A673 (cell line): Measurements from ENCODE around the gene GIPC2. TPM values are rescaled to one million over a fixed set of nuclear protein-coding genes. Genes with fewer than 3 reads are reported as not detected.

Experiments used
- BruUV-seq: library from RNA; stranded (reverse); fragments of 400-500 nt; replicated peaks from 2 replicates; lab custom pipeline; 2021; lab: Mats Ljungman, UMichigan
- CTCF ChIA-PET: fragments of 300-600 bp; sonication (Branson Sonifier 250); formaldehyde crosslinking; loops from one replicate; lab custom pipeline; 2022; ENCODE audit warnings: antibody characterized with exemption; lab: Charles Lee
- POLR2A ChIA-PET: fragments of 300-600 bp; sonication (Branson Sonifier 250); formaldehyde crosslinking; loops from one replicate; lab custom pipeline; 2022; ENCODE audit warnings: antibody characterized with exemption; ENCODE audit not compliant: low non-redundant PET; lab: Charles Lee
- DNase-seq: peaks from one replicate; pipeline ENCODE4 v3.0.0-alpha.2; 2015; ENCODE audit warnings: low spot score
- H3K27ac ChIP-seq: fragments of 200-600 bp; sonication (generic); 2 replicates; pipeline ENCODE4 v1.5.1; 2016; ENCODE audit warnings: mixed run types, low read depth, mild to moderate bottlenecking, mixed read lengths, antibody characterized with exemption, low read length; ENCODE audit not compliant: poor library complexity, severe bottlenecking
- H3K27me3 ChIP-seq: fragments of 200-600 bp; sonication (generic); replicated peaks from 2 replicates; pipeline ENCODE4 v1.6.1; 2017; ENCODE audit warnings: mixed run types, low read depth, mild to moderate bottlenecking, mixed read lengths, antibody characterized with exemption, low read length; ENCODE audit not compliant: insufficient read depth, poor library complexity
- H3K36me3 ChIP-seq: fragments of 200-600 bp; sonication (generic); 2 replicates; pipeline ENCODE4 v1.6.1; 2016; ENCODE audit warnings: mixed run types, mild to moderate bottlenecking, mixed read lengths, antibody characterized with exemption, low read length; ENCODE audit not compliant: insufficient read depth, poor library complexity, severe bottlenecking
- H3K4me1 ChIP-seq: fragments of 200-600 bp; sonication (generic); 2 replicates; pipeline ENCODE4 v1.6.1; 2017; ENCODE audit warnings: mixed run types, mild to moderate bottlenecking, mixed read lengths, antibody characterized with exemption, low read length; ENCODE audit not compliant: insufficient read depth, poor library complexity, severe bottlenecking
- H3K4me3 ChIP-seq: fragments of 200-600 bp; sonication (generic); 2 replicates; pipeline ENCODE4 v1.5.1; 2016; ENCODE audit warnings: low read depth, mixed run types, mild to moderate bottlenecking, mixed read lengths, low read length; ENCODE audit not compliant: poor library complexity, severe bottlenecking
- H3K9me3 ChIP-seq: fragments of 200-600 bp; sonication (generic); 2 replicates; pipeline ENCODE4 v1.6.1; 2016; ENCODE audit warnings: mixed run types, low read depth, mild to moderate bottlenecking, mixed read lengths, antibody characterized with exemption, low read length; ENCODE audit not compliant: poor library complexity, severe bottlenecking
- EZH2 ChIP-seq: fragments of 200-600 bp; sonication (generic); IDR thresholded peaks from 2 replicates; pipeline ENCODE4 v1.6.1; 2017; ENCODE audit warnings: borderline replicate concordance, low read depth, mild to moderate bottlenecking, mixed read lengths, antibody characterized with exemption, low read length; ENCODE audit not compliant: poor library complexity, severe bottlenecking
- intact Hi-C: fragments of 100-400 bp; cut with micrococcal nuclease; formaldehyde crosslinking; loops from one replicate; pipeline ENCODE4 v1.10.0; 2022; ENCODE audit not compliant: unreplicated experiment
- total RNA-seq: library from RNA; stranded (reverse); gene quantifications from 2 replicates; pipeline ENCODE4 v1.2.3, GENCODE V29; 2021
- TF ChIP-seq, protein P1 (sequence below): fragments of 300-800, 200-600 bp; sonication (generic); conservative IDR thresholded peaks from 2 replicates; pipeline ENCODE4 v1.5.1; 2017; ENCODE audit warnings: low read depth, mild to moderate bottlenecking, antibody characterized with exemption, low read length, moderate library complexity, mixed read lengths

GIPC2 gene
- total RNA-seq, 1 experiment from 2014 or later: not detected

DNA sequence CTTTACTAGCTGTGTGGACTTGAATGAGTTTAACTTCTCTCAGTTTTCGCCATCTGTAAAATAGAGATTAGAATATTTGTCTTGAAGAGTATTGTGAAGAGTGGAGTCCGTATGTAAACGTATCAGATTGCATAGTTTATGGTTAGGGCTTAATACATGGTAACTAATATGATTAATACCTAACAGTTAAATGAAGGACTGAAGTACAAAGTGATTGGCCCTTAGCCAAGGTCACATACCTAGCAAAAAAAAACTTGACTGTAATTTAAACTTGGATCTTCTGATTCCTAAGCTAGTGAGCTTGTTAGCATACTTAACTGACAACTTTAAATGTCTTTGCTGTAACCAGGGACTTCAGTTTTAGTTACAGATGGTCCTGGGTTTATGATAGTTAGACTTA, 1.9 kb downstream of the GIPC2 start:
- BruUV-seq: no TSS peak
- ChIA-PET POLR2A (no interaction called here), CTCF (no interaction called here)
- Histone ChIP-seq H3K27me3 (peaks cover 33% of the 10 kb centered on the region), H3K9me3 (no peaks in the 10 kb centered on the region), H3K36me3 (no peaks in the 10 kb centered on the region), H3K4me3 (no peak overlapping the region), H3K27ac (no peak overlapping the region), H3K4me1 (no peaks in the 10 kb centered on the region)
- no peak for DNase-seq
- intact Hi-C loops: no loop called here
- TF ChIP-seq EZH2: no peak
- TF ChIP-seq, protein P1, sequence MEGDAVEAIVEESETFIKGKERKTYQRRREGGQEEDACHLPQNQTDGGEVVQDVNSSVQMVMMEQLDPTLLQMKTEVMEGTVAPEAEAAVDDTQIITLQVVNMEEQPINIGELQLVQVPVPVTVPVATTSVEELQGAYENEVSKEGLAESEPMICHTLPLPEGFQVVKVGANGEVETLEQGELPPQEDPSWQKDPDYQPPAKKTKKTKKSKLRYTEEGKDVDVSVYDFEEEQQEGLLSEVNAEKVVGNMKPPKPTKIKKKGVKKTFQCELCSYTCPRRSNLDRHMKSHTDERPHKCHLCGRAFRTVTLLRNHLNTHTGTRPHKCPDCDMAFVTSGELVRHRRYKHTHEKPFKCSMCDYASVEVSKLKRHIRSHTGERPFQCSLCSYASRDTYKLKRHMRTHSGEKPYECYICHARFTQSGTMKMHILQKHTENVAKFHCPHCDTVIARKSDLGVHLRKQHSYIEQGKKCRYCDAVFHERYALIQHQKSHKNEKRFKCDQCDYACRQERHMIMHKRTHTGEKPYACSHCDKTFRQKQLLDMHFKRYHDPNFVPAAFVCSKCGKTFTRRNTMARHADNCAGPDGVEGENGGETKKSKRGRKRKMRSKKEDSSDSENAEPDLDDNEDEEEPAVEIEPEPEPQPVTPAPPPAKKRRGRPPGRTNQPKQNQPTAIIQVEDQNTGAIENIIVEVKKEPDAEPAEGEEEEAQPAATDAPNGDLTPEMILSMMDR: no peak

DNA sequence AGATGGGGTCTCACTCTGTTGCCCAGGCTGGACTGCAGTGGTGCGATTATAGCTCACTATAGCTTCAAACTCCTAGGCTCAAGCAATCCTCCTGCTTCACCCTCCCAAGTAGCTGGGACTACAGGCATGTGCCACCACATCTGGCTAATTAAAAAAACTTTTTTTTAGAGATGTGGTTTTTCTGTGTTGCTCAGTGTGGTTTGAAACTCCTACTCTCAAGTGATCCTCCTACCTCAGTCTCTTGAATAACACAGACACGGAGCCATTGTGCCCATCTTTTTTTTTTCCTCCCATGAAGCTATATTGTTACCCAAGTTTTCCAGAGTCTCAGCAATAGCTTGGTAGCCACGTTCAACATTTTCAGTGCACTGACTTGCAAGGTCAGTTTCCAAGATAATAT, 2.7 kb downstream of the GIPC2 start:
- CTCF ChIA-PET: interaction anchor here (0.8 kb wide), 1 partner anchor 98 kb away, joined by 3 read pairs; no protein-coding TSS in a partner anchor
- intact Hi-C loops: no loop called here

DNA sequence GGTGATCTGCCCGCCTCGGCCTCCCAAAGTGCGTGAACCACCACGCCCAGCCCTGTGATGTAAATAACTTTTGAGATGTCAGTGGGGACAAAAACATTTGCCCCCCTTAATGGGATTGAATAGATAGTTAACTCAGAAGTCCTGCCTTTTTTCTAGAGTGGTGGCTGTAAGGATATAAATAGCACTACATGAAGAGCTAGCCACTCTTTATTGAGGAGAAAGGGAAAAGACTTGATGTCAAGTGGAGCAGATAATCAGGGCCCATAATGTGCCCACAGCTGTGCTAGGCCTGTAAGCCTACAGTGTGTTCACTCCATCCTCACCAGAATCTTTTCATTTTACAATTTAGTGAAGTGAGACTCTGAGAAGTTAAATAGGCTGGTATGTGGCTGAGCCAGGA, 3.6 kb downstream of the GIPC2 start:
- no peak overlapping the region for H3K27ac ChIP-seq
- TF ChIP-seq, protein P1: no peak
- TF ChIP-seq EZH2: no peak
- peaks cover 27% of the 10 kb centered on the region for H3K27me3 ChIP-seq
- no TSS peak for BruUV-seq
- no peaks in the 10 kb centered on the region for H3K4me1 ChIP-seq
- no peaks in the 10 kb centered on the region for H3K9me3 ChIP-seq
- DNase-seq: no peak
- no peaks in the 10 kb centered on the region for H3K36me3 ChIP-seq
- ChIA-PET POLR2A (no interaction called here), CTCF (interaction anchor here (0.6 kb wide), 1 partner anchor 16 kb away, joined by 3 read pairs; no protein-coding TSS in a partner anchor)
- intact Hi-C loops: no loop called here
- H3K4me3 ChIP-seq: no peak overlapping the region

More for the DNA sequence above, 2.7 kb downstream of the GIPC2 start:
- peaks cover 32% of the 10 kb centered on the region for H3K27me3 ChIP-seq
- no peak overlapping the region for H3K4me3 ChIP-seq
- H3K27ac ChIP-seq: no peak overlapping the region
- no peaks in the 10 kb centered on the region for H3K36me3 ChIP-seq
- BruUV-seq: no TSS peak
- POLR2A ChIA-PET: no interaction called here
- no peaks in the 10 kb centered on the region for H3K4me1 ChIP-seq
- H3K9me3 ChIP-seq: no peaks in the 10 kb centered on the region
- TF ChIP-seq, protein P1: no peak
- no peak for TF ChIP-seq EZH2
- DNase-seq: no peak
